ENCODE results near the gene OR2J1.

DNA sequence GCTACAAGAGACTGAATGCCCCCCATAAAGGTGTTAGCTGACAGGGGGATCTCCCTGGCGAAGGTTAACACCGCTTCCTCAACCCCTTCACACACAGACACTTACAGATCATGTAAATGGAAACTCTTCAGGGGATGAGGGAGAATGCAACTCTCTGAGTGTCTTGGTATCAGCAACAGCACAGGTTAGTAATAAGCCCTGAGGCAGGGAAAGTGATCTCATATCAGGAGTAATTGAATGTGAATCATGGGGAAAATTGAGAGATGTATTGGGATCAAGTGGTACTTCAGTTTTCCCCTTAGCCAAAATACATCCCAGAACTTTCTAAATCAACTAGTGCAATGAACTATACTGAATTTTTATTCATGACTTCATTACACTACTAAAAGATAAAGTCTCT, 32.4 kb downstream of the OR2J1 start:
- TF ChIP-seq CTCF (IDR thresholded peaks at IDR 0.05; ENCODE audit: low read length): no peak
- no peak for TF ChIP-seq EZH2 (IDR thresholded peaks at IDR 0.05; ENCODE audit: borderline replicate concordance, low read length)

Measured in OCI-LY1 (cell line).